Sigmoid colon (tissue), 7 donors: Measurements from ENCODE around the gene IRAK1BP1. TPM values are rescaled to one million over a fixed set of nuclear protein-coding genes. Genes with fewer than 3 reads are reported as not detected.

Experiments used
- DNase-seq: peaks from one replicate; pipeline ENCODE4 v3.0.0-alpha.2; 2019
- H3K27ac ChIP-seq, 4 donors: fragments of 200-600 bp; sonication (generic); one replicate each; pipeline ENCODE4 v1.5.1; 2016 to 2019; ENCODE audit warnings: mild to moderate bottlenecking in 1 of 4
- H3K27me3 ChIP-seq, 3 donors: fragments of 200-600 bp; sonication (generic); one replicate each; pipeline ENCODE4 v1.5.1; 2019; ENCODE audit warnings: mild to moderate bottlenecking in 1 of 3
- H3K36me3 ChIP-seq, 4 donors: fragments of 200-600 bp; sonication (generic); one replicate each; pipeline ENCODE4 v1.5.1; 2016 to 2019
- H3K4me1 ChIP-seq, 4 donors: fragments of 200-600 bp; sonication (generic); one replicate each; pipeline ENCODE4 v1.5.1; 2017 to 2019
- H3K4me3 ChIP-seq, 4 donors: fragments of 200-600 bp; sonication (generic); one replicate each; pipeline ENCODE4 v1.5.1; 2017 to 2019; ENCODE audit warnings: mild to moderate bottlenecking in 2 of 4, moderate library complexity in 1 of 4
- H3K9me3 ChIP-seq, 4 donors: fragments of 200-600 bp in 3 of 4; sonication (generic) in 3 of 4; one replicate each; pipeline versions ENCODE4 v1.5.1 to v1.6.1; 2013 to 2019
- EP300 ChIP-seq, 4 donors: sonication (generic); formaldehyde crosslinking; IDR thresholded peaks; one replicate each; pipeline ENCODE4 v1.6.1; 2017; ENCODE audit warnings: antibody characterized with exemption in 4 of 4
- POLR2A ChIP-seq, 2 donors: fragments of 450-650 bp; IDR thresholded peaks; one replicate each; pipeline ENCODE4 v1.6.1; 2016; ENCODE audit warnings: antibody characterized with exemption in 2 of 2, mild to moderate bottlenecking in 2 of 2, moderate library complexity in 2 of 2
- POLR2AphosphoS5 ChIP-seq, 4 donors: sonication (generic); formaldehyde crosslinking; IDR thresholded peaks; one replicate each; pipeline ENCODE4 v1.6.1; 2017; ENCODE audit warnings: antibody characterized with exemption in 4 of 4
- WGBS, 2 donors: extraction: QIAGEN DNeasy Blood & Tissue Kit; methylation state at CpG; one replicate each; pipeline ENCODE4 v1.1.7; 2013; 5-methylcytosine and 5-hydroxymethylcytosine counted together
- intact Hi-C: fragments of 100-400 bp; cut with DNase I; formaldehyde crosslinking; loops from one replicate; pipeline ENCODE4 v1.15.1; 2023
- polyA plus RNA-seq, 3 donors: library from polyadenylated mRNA; stranded (reverse); fragments of 200-250 nt; gene quantifications; one replicate each; pipeline ENCODE4 v1.2.3, GENCODE V29; 2013
- total RNA-seq, 4 donors: library from RNA; depleted of rRNA; stranded (reverse); fragments of >200 nt; gene quantifications; one replicate each; pipeline ENCODE4 v1.1.0, GENCODE V29; 2016
- TF ChIP-seq, protein P1 (sequence below), 4 experiments: fragments of 450-650 bp in 3 of 4; fragments of 200-600 bp in 1 of 4; IDR thresholded peaks; one replicate each; pipeline ENCODE4 v1.5.1; 2016 to 2019; ENCODE audit warnings: antibody characterized with exemption in 4 of 4, mild to moderate bottlenecking in 3 of 4, moderate library complexity in 2 of 4
- donor health status: healthy with polysubstance abuse.
- donor health status: Bipolar disorder and iron deficiency.
- donor health status: healthy.

The IRAK1BP1 gene
- total and polyA plus RNA-seq, 7 donors, result 0.46 to 8.2 (median 4.9) TPM

DNA sequence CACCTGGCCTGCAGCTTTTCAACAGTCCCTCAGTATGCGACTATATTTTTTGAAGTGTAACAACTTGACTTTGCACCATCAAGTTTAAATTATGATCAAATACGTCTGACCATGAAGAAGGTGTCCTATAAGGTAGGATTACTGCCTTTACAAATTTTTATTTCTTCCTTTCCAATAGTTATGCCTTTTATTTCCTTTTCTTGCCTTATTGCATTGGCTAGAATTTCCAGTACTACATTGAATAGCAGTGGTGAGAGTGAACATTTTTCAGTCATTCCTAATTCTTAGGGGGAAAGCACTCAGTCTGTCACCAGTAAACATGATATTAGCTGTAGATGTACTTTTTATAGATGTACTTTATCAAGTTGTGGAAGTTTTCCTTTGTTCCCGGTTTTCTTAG lies 81.4 kb downstream of the IRAK1BP1 start:
- intact Hi-C loops, result no loop called here
- TF ChIP-seq EP300 (IDR thresholded peaks at IDR 0.05) (no peak), POLR2A (IDR thresholded peaks at IDR 0.05) (no peak), POLR2AphosphoS5 (IDR thresholded peaks at IDR 0.05) (no peak)
- TF ChIP-seq, protein P1, sequence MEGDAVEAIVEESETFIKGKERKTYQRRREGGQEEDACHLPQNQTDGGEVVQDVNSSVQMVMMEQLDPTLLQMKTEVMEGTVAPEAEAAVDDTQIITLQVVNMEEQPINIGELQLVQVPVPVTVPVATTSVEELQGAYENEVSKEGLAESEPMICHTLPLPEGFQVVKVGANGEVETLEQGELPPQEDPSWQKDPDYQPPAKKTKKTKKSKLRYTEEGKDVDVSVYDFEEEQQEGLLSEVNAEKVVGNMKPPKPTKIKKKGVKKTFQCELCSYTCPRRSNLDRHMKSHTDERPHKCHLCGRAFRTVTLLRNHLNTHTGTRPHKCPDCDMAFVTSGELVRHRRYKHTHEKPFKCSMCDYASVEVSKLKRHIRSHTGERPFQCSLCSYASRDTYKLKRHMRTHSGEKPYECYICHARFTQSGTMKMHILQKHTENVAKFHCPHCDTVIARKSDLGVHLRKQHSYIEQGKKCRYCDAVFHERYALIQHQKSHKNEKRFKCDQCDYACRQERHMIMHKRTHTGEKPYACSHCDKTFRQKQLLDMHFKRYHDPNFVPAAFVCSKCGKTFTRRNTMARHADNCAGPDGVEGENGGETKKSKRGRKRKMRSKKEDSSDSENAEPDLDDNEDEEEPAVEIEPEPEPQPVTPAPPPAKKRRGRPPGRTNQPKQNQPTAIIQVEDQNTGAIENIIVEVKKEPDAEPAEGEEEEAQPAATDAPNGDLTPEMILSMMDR (IDR thresholded peaks at IDR 0.05), result no peak
- Histone ChIP-seq H3K36me3 (peaks cover 9 to 99% (median 40%) of the 10 kb centered on the region in 4 donors), H3K9me3 (peaks cover 0 to 5% (median 2%) of the 10 kb centered on the region in 4 donors), H3K4me3 (no peak overlapping the region), H3K27me3 (no peaks in the 10 kb centered on the region), H3K27ac (no peak overlapping the region), H3K4me1 (no peaks in the 10 kb centered on the region)
- no peak for DNase-seq
- WGBS, 2 donors, result 98 to 99% methylated on average over 3 of the region's 3 CpGs

DNA sequence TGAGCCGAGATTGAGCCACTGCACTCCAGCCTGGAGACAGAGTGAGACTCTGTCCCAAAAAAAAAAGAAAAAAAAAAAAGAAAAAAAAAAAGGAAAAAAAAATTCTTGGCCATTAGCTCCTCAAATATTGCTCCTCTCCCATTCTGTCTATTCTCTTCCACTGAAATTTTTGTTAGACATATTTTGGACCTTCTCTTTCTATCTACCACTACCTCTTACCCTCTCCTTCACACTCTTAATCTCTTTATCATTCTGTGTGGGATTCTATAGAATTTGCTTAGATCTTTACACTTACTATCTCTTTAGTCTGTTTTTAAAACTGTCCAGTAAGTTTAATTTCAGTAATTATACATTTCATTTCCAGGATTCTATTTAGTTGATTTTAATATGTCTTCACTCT lies 85.0 kb downstream of the IRAK1BP1 start:
- 97 to 100% methylated on average over 1 of the region's 1 CpG for WGBS, 2 donors
- H3K4me1 ChIP-seq, result no peaks in the 10 kb centered on the region
- peaks cover 0 to 5% (median 2%) of the 10 kb centered on the region in 4 donors for H3K9me3 ChIP-seq
- intact Hi-C loops, result loop anchor here (10.0 kb wide), 1 partner anchor 52 kb away; no protein-coding TSS in a partner anchor
- H3K4me3 ChIP-seq, result no peak overlapping the region
- peaks cover 9 to 97% (median 40%) of the 10 kb centered on the region in 4 donors for H3K36me3 ChIP-seq
- DNase-seq, result no peak
- H3K27me3 ChIP-seq, result no peaks in the 10 kb centered on the region
- TF ChIP-seq POLR2AphosphoS5 (IDR thresholded peaks at IDR 0.05), result no peak
- no peak for TF ChIP-seq POLR2A (IDR thresholded peaks at IDR 0.05)
- TF ChIP-seq EP300 (IDR thresholded peaks at IDR 0.05), result no peak
- TF ChIP-seq, protein P1 (IDR thresholded peaks at IDR 0.05), result no peak
- no peak overlapping the region for H3K27ac ChIP-seq

Other genes with a start within 250 kb of the IRAK1BP1 start
- gene PHIP, start 210.7 kb downstream of the IRAK1BP1 start, total RNA-seq, result 10 to 100 TPM; 31.6 to 41.7 (median 37.1) TPM
- 1 to 10 TPM; 2.5 to 7.3 (median 3.0) TPM for gene PHIP, start 210.7 kb downstream of the IRAK1BP1 start, polyA plus RNA-seq